ENCODE data around the gene PDZD11. TPM values are rescaled to one million over a fixed set of nuclear protein-coding genes. Genes with fewer than 3 reads are reported as not detected.

Gene PDZD11
- total and polyA plus RNA-seq, 2 donors from 2014 or later = 31.3 to 74.6 TPM

DNA sequence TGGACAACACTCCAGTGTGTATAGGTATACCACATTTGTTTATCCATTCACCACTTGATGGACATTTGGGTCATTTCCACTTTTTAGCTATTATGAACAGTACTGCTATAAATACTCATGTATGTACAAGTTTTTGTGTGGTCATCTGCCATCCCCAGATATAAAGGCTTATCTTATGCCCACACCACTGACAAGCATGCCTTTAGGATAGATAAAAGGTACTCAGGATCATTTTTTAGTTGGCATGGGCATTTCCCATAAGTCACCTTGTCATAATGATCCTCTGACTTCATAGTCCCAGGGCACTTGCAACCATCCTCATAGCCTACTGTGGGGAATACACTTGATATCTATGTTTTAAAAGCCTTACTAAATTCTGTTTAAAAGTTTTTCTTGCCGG, 49.0 kb downstream of the PDZD11 start:
- no peaks in the 10 kb centered on the region for H3K4me1 ChIP-seq (ENCODE audit: control insufficient read depth in 2 of 3, insufficient read depth in 2 of 3, low read depth in 1 of 3, low read length in 3 of 3)
- H3K27me3 ChIP-seq (ENCODE audit: control insufficient read depth, insufficient read depth, low read length) = no peaks in the 10 kb centered on the region
- FAIRE-seq (no peak), DNase-seq (no peak)
- TF ChIP-seq, protein P1, sequence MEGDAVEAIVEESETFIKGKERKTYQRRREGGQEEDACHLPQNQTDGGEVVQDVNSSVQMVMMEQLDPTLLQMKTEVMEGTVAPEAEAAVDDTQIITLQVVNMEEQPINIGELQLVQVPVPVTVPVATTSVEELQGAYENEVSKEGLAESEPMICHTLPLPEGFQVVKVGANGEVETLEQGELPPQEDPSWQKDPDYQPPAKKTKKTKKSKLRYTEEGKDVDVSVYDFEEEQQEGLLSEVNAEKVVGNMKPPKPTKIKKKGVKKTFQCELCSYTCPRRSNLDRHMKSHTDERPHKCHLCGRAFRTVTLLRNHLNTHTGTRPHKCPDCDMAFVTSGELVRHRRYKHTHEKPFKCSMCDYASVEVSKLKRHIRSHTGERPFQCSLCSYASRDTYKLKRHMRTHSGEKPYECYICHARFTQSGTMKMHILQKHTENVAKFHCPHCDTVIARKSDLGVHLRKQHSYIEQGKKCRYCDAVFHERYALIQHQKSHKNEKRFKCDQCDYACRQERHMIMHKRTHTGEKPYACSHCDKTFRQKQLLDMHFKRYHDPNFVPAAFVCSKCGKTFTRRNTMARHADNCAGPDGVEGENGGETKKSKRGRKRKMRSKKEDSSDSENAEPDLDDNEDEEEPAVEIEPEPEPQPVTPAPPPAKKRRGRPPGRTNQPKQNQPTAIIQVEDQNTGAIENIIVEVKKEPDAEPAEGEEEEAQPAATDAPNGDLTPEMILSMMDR (IDR thresholded peaks at IDR 0.05; ENCODE audit: borderline replicate concordance, extremely low read depth, insufficient read depth) = no peak
- H3K36me3 ChIP-seq (ENCODE audit: control insufficient read depth in 2 of 3, insufficient read depth in 3 of 3, low read length in 3 of 3) = no peaks in the 10 kb centered on the region
- no peaks in the 10 kb centered on the region for H3K9me3 ChIP-seq (ENCODE audit: control insufficient read depth in 2 of 3, insufficient read depth in 1 of 3, low read length in 3 of 3)
- no peak overlapping the region for H3K9ac ChIP-seq (ENCODE audit: low read length in 3 of 3)
- H3K4me3 ChIP-seq (ENCODE audit: low read length in 3 of 3) = no peak overlapping the region
- H3K27ac ChIP-seq (ENCODE audit: low read depth in 2 of 2, low read length in 2 of 2) = no peak overlapping the region
- intact Hi-C loops (cut with DNase I) = no loop called here

Other genes starting within 250 kb of the PDZD11 start
- gene AWAT2, start 240.0 kb downstream of the PDZD11 start, total RNA-seq = not detected
- not detected for gene AWAT2, start 240.0 kb downstream of the PDZD11 start, polyA plus RNA-seq (ENCODE audit: insufficient read depth, low read depth, low replicate concordance)
- gene OTUD6A, start 227.5 kb downstream of the PDZD11 start, total RNA-seq = not detected
- gene OTUD6A, start 227.5 kb downstream of the PDZD11 start, polyA plus RNA-seq (ENCODE audit: insufficient read depth, low read depth, low replicate concordance) = not detected
- gene IGBP1, start 156.5 kb downstream of the PDZD11 start, total RNA-seq = 44.2 TPM
- gene IGBP1, start 156.5 kb downstream of the PDZD11 start, polyA plus RNA-seq (ENCODE audit: insufficient read depth, low read depth, low replicate concordance) = 67.3 TPM
- gene DGAT2L6, start 112.4 kb downstream of the PDZD11 start, total RNA-seq = not detected
- gene DGAT2L6, start 112.4 kb downstream of the PDZD11 start, polyA plus RNA-seq (ENCODE audit: insufficient read depth, low read depth, low replicate concordance) = not detected
- gene AWAT1, start 55.3 kb downstream of the PDZD11 start, total RNA-seq = not detected
- gene AWAT1, start 55.3 kb downstream of the PDZD11 start, polyA plus RNA-seq (ENCODE audit: insufficient read depth, low read depth, low replicate concordance) = not detected
- 0.31 TPM for gene P2RY4, start 29.7 kb downstream of the PDZD11 start, total RNA-seq
- not detected for gene P2RY4, start 29.7 kb downstream of the PDZD11 start, polyA plus RNA-seq (ENCODE audit: insufficient read depth, low read depth, low replicate concordance)
- gene ARR3, start 21.6 kb downstream of the PDZD11 start, total RNA-seq = not detected
- not detected for gene ARR3, start 21.6 kb downstream of the PDZD11 start, polyA plus RNA-seq (ENCODE audit: insufficient read depth, low read depth, low replicate concordance)
- gene RAB41, start 7.8 kb downstream of the PDZD11 start, total RNA-seq = not detected
- gene RAB41, start 7.8 kb downstream of the PDZD11 start, polyA plus RNA-seq (ENCODE audit: insufficient read depth, low read depth, low replicate concordance) = not detected
- gene KIF4A, start 177 bp upstream of the PDZD11 start, total RNA-seq = 0.35 TPM
- gene KIF4A, start 177 bp upstream of the PDZD11 start, polyA plus RNA-seq (ENCODE audit: insufficient read depth, low read depth, low replicate concordance) = 0.13 TPM
- 7.0 TPM for gene GDPD2, start 133.4 kb upstream of the PDZD11 start, total RNA-seq
- 2.5 TPM for gene GDPD2, start 133.4 kb upstream of the PDZD11 start, polyA plus RNA-seq (ENCODE audit: insufficient read depth, low read depth, low replicate concordance)
- 38.3 TPM for gene DLG3, start 154.9 kb upstream of the PDZD11 start, total RNA-seq
- 14.2 TPM for gene DLG3, start 154.9 kb upstream of the PDZD11 start, polyA plus RNA-seq (ENCODE audit: insufficient read depth, low read depth, low replicate concordance)

Measured in kidney (tissue), 14 donors.